Measurements from ENCODE around the gene IFT80.

Gene IFT80

DNA sequence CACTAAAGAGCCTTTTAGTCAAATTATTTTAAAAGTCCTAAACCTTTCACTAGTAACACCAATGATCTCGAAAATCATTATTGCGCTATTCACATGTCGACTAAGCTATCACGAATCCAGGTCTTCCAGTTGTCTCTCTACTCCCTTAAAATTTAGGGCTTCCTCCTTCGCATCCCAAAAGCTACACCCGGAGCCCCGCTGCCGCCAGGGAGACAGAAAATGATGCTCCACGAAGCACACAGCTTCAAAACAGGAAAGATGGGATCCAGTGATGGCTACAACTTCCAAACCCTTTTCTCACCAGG, 253 bp downstream of the IFT80 start:
- H3K27ac ChIP-seq (ENCODE audit: low read length): no peak overlapping the region
- H3K9ac ChIP-seq (ENCODE audit: low read depth, low read length): peak overlapping the region; percentile 98
- peak overlapping the region; percentile 88 for H3K4me3 ChIP-seq (ENCODE audit: low read length)
- peaks cover 14% of the 10 kb centered on the region; the same call in 1 of the 2 replicates for H3K4me1 ChIP-seq (ENCODE audit: insufficient read depth, low read length)
- peaks cover 18% of the 10 kb centered on the region for H3K36me3 ChIP-seq (ENCODE audit: insufficient read depth, low read depth, low read length)
- H3K9me3 ChIP-seq (ENCODE audit: insufficient read depth, low read depth, low read length): no peaks in the 10 kb centered on the region
- no peaks in the 10 kb centered on the region for H3K27me3 ChIP-seq (ENCODE audit: insufficient read depth, low read length)

DNA sequence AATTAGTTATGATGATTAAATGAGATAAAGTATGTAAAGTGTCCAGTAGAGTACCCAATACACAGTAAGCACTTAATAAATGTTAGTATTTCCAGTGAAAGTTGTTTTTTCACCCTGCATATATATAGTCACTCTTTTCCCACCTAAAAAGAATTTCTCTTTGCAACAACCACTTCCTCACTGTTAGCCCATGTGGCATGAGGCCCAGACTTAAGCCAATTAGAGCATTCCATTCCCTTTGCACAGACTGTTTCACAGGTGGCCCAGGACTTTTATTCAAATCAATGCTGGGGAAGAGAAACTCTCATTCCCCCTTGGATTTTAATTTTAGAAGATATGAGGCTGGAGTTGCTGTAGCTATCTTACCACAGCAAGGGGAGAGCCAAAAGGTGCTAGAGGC, 3.7 kb downstream of the IFT80 start:
- Histone ChIP-seq H3K36me3 (ENCODE audit: insufficient read depth, low read depth, low read length) (no peaks in the 10 kb centered on the region), H3K9me3 (ENCODE audit: insufficient read depth, low read depth, low read length) (no peaks in the 10 kb centered on the region), H3K4me1 (ENCODE audit: insufficient read depth, low read length) (peaks cover 5% of the 10 kb centered on the region; the same call in 1 of the 2 replicates), H3K4me3 (ENCODE audit: low read length) (no peak overlapping the region), H3K27me3 (ENCODE audit: insufficient read depth, low read length) (no peaks in the 10 kb centered on the region), H3K9ac (ENCODE audit: low read depth, low read length) (no peak overlapping the region), H3K27ac (ENCODE audit: low read length) (no peak overlapping the region)

DNA sequence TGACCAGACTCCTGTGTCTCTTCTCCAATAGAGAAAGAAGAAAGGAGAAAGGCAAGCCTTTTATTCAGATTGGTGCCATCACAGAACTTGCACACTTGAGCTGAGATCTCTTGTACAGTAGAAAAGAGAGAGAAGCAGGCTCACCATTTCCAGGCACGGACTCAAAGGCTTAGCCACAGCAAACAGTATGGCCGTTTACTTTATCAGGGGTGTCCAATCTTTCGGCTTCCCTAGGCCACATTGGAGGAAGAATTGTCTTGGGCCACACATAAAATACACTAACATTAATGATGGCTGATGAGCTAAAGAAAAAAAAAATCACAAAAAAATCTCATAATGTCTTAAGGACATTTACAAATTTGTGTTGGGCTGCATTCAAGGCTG, 5.0 kb downstream of the IFT80 start:
- H3K4me3 ChIP-seq (ENCODE audit: low read length): no peak overlapping the region
- H3K27ac ChIP-seq (ENCODE audit: low read length): no peak overlapping the region
- no peaks in the 10 kb centered on the region for H3K27me3 ChIP-seq (ENCODE audit: insufficient read depth, low read length)
- H3K9me3 ChIP-seq (ENCODE audit: insufficient read depth, low read depth, low read length): no peaks in the 10 kb centered on the region
- no peaks in the 10 kb centered on the region for H3K36me3 ChIP-seq (ENCODE audit: insufficient read depth, low read depth, low read length)
- no peak overlapping the region for H3K9ac ChIP-seq (ENCODE audit: low read depth, low read length)
- H3K4me1 ChIP-seq (ENCODE audit: insufficient read depth, low read length): peaks cover 5% of the 10 kb centered on the region; the same call in 1 of the 2 replicates

DNA sequence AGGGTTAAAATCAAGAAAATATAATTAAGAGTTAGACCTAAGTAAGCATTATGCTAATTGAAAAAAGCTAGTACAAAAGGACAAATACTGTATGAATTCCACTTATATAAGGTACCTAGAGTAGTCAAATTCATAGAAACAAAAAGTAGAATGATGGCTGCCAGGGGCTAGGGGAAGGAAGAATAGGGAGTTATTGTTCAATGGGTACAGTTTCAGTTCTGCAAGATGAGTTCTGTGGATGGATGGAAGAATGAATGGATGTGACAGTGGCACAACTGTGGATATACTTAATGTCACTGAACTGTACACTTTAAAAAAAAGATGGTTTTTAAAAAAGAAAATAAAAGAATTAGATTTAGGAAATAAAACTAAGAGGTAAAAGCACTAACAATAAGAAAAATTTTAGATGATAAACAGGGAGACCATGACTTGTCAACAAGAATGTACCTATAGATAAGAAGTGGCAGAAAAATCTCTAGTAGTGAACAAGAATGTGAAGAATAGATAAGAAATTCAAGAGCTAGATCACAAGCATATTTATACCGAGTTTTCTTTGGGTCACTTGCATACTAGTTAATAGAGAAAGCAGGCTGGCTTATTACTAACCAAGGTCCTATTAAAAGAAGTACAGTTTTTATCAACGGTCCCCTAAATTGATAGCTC, 5.5 kb downstream of the IFT80 start:
- no peak overlapping the region for H3K9ac ChIP-seq (ENCODE audit: low read depth, low read length)

DNA sequence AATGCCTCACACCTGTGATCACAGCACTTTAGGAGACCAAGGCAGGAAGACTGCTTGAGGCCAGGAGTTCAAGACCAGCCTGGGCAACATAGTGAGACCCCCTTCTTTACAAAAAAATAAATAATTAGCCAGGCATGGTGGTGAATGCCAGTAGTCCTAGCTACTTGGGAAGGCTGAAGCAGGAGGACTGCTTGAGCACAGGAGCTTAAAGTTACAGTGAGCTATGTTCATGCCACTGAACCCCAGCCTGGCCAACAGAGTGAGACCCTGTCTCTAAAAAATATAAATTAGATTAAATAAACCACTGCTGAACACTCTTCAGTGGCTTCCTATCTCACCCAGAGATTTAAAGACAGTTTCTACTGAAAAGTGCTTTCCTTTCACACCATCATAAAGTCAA, 6.2 kb downstream of the IFT80 start:
- no peak overlapping the region for H3K4me3 ChIP-seq (ENCODE audit: low read length)
- no peak overlapping the region for H3K27ac ChIP-seq (ENCODE audit: low read length)
- no peaks in the 10 kb centered on the region for H3K9me3 ChIP-seq (ENCODE audit: insufficient read depth, low read depth, low read length)
- H3K36me3 ChIP-seq (ENCODE audit: insufficient read depth, low read depth, low read length): no peaks in the 10 kb centered on the region
- H3K9ac ChIP-seq (ENCODE audit: low read depth, low read length): no peak overlapping the region
- no peaks in the 10 kb centered on the region for H3K27me3 ChIP-seq (ENCODE audit: insufficient read depth, low read length)
- H3K4me1 ChIP-seq (ENCODE audit: insufficient read depth, low read length): no peaks in the 10 kb centered on the region

More for the DNA sequence above, 5.5 kb downstream of the IFT80 start:
- no peaks in the 10 kb centered on the region for H3K36me3 ChIP-seq (ENCODE audit: insufficient read depth, low read depth, low read length)
- H3K4me1 ChIP-seq (ENCODE audit: insufficient read depth, low read length): peaks cover 5% of the 10 kb centered on the region; the same call in 1 of the 2 replicates
- no peak overlapping the region for H3K27ac ChIP-seq (ENCODE audit: low read length)
- no peaks in the 10 kb centered on the region for H3K9me3 ChIP-seq (ENCODE audit: insufficient read depth, low read depth, low read length)
- no peaks in the 10 kb centered on the region for H3K27me3 ChIP-seq (ENCODE audit: insufficient read depth, low read length)
- H3K4me3 ChIP-seq (ENCODE audit: low read length): no peak overlapping the region

DNA sequence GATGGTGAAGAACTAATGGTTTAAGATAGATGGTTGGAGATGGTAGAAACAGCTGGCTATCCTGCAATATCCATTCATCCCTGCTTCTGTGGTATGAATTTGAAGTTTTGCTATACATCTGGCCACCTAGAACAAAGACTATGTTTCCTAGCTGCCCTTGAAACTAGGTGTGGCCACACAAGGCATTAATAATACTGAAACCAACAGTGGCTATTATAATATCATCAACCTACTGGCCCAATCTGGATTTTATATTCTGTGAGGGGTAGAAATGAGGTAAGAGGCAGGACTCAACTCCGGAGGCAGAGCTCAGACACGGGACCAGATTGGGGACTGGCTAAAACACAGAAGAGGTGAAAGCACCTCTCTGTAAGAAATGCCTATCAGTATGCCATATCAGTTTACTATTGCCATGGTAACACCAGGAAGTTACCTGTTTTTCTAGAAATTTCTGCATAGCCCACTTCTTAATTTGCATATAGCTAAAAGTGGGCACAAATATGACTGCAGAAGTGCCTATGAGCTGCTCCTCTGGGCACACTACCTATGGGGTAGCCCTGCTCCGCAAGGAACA, 8.4 kb downstream of the IFT80 start:
- H3K4me1 ChIP-seq (ENCODE audit: insufficient read depth, low read length): no peaks in the 10 kb centered on the region
- H3K36me3 ChIP-seq (ENCODE audit: insufficient read depth, low read depth, low read length): no peaks in the 10 kb centered on the region
- H3K4me3 ChIP-seq (ENCODE audit: low read length): no peak overlapping the region
- no peak overlapping the region for H3K27ac ChIP-seq (ENCODE audit: low read length)
- H3K27me3 ChIP-seq (ENCODE audit: insufficient read depth, low read length): no peaks in the 10 kb centered on the region
- H3K9ac ChIP-seq (ENCODE audit: low read depth, low read length): no peak overlapping the region
- H3K9me3 ChIP-seq (ENCODE audit: insufficient read depth, low read depth, low read length): no peaks in the 10 kb centered on the region

DNA sequence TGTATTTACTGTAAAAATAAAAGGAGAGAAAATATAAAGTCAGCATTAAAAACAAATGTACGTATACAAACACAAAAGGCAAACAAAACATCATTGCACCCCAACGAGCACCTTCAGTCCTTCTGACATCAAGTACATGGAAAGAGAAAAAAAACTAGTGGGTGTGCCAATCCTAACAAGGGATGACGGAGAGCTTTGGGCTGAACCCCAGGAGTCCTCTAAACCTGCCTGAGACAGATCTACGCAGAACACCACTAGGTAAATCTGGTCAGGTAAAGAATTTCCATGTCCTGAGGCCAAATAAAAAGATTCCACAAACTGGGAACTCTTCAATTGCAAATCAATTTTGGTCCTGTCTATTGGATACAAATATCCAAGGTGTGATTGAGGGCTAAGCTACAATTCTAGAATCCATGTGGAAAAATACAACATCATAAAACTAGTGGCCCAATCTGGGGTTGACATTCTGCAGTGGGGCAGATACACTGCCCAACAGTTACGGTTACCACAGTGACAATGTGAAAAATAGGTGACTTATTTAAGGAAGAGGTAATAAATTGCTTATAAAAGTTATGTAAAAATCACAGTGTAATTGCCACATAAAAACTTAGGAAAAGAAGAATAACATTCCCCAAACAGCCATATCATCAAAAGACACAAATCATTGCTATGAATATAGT, 14.2 kb downstream of the IFT80 start:
- peaks cover 6% of the 10 kb centered on the region; the same call in 1 of the 2 replicates for H3K4me1 ChIP-seq (ENCODE audit: insufficient read depth, low read length)
- no peak overlapping the region for H3K27ac ChIP-seq (ENCODE audit: low read length)
- no peaks in the 10 kb centered on the region for H3K9me3 ChIP-seq (ENCODE audit: insufficient read depth, low read depth, low read length)
- H3K4me3 ChIP-seq (ENCODE audit: low read length): no peak overlapping the region
- H3K36me3 ChIP-seq (ENCODE audit: insufficient read depth, low read depth, low read length): no peaks in the 10 kb centered on the region; the same call in 1 of the 2 replicates
- H3K9ac ChIP-seq (ENCODE audit: low read depth, low read length): no peak overlapping the region
- H3K27me3 ChIP-seq (ENCODE audit: insufficient read depth, low read length): no peaks in the 10 kb centered on the region

DNA sequence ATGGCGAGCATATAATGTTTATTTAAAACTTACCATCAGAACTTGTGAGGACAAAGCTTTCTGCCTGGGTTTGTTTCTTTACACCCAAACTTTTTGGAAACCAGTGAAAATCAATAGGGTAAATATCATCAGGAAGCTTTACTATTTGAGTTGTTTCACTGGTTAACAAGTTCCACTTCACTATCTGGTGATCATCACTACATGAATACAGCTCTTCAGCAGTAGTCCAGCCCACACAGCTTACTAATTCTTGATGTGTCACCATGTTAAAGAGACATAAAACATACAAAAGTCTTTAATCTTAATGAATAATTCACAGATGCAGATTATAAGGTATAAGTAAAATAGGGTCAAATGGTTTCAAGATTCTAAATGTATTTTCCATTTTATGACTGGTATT, 17.6 kb downstream of the IFT80 start:
- Histone ChIP-seq H3K4me1 (ENCODE audit: insufficient read depth, low read length) (peaks cover 6% of the 10 kb centered on the region; the same call in 1 of the 2 replicates), H3K27ac (ENCODE audit: low read length) (no peak overlapping the region), H3K9ac (ENCODE audit: low read depth, low read length) (no peak overlapping the region), H3K4me3 (ENCODE audit: low read length) (no peak overlapping the region), H3K27me3 (ENCODE audit: insufficient read depth, low read length) (no peaks in the 10 kb centered on the region), H3K36me3 (ENCODE audit: insufficient read depth, low read depth, low read length) (peaks cover 7% of the 10 kb centered on the region; the same call in 1 of the 2 replicates), H3K9me3 (ENCODE audit: insufficient read depth, low read depth, low read length) (no peaks in the 10 kb centered on the region)

DNA sequence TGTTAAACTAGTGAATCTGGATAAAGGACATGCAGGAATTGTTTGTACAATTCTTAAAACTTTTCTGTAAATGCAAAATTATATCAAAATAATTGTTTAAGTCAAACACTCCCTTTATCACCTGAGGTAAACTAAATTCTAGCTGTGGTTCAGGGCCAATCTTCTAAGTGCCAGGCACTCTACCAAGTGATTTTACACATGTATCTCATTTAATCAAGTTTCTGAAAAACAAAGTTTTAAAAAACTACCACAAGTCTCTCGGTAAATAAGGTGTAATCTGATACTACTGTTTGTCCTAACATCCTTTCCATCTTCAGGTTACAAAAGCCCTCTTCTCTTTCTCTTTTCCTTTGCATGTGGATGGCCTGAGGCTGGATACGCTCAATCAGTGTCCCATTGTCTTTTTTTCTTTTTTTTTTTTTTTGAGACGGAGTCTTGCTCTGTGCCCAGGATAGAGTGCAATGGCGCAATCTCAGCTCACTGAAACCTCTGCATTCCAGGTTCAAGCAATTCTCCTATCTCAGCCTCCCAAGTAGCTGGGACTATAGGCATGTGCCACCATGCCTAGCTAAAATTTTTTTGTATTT, 19.3 kb downstream of the IFT80 start:
- H3K36me3 ChIP-seq (ENCODE audit: insufficient read depth, low read depth, low read length): peaks cover 24% of the 10 kb centered on the region
- H3K9ac ChIP-seq (ENCODE audit: low read depth, low read length): no peak overlapping the region; the same call in 1 of the 2 replicates
- no peak overlapping the region for H3K27ac ChIP-seq (ENCODE audit: low read length)
- H3K9me3 ChIP-seq (ENCODE audit: insufficient read depth, low read depth, low read length): no peaks in the 10 kb centered on the region
- peaks cover 6% of the 10 kb centered on the region; the same call in 1 of the 2 replicates for H3K4me1 ChIP-seq (ENCODE audit: insufficient read depth, low read length)
- no peaks in the 10 kb centered on the region for H3K27me3 ChIP-seq (ENCODE audit: insufficient read depth, low read length)
- H3K4me3 ChIP-seq (ENCODE audit: low read length): no peak overlapping the region

DNA sequence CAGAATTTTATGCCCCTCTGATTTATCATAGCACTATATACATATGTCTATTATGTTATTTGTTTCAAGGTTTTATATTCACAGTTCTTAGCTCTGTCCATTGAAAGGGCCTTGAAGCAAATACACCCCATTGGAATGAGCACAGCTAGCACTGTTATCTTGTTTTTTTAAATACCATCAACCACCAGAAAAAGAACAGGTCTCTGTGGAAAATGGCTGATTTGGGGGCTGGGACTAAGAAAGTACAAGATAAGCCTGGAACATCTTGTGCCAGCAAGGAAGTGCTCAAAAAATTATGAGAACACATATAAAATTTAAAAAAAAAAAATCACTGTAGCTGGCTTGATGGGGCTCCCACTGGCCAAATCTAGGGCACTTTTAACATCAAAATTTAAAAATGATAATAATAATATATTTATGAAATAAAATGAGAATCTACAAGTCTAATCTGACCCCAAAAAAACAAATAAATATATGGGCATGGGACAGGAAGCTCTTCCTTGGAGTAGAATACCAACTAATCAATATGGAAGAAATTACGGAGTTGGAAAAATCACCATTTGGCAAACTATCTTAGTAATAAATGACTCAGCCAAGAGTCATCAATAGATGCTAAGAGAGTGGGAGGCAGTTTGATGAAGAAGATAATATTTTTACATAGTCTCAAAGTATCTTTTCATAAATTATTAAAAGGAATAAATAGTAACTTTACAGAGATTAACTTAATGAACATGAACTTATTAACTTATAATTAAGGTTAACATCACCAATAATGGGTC, 20.5 kb downstream of the IFT80 start:
- Histone ChIP-seq H3K4me3 (ENCODE audit: low read length) (no peak overlapping the region), H3K27ac (ENCODE audit: low read length) (no peak overlapping the region), H3K9me3 (ENCODE audit: insufficient read depth, low read depth, low read length) (no peaks in the 10 kb centered on the region), H3K36me3 (ENCODE audit: insufficient read depth, low read depth, low read length) (peaks cover 36% of the 10 kb centered on the region), H3K4me1 (ENCODE audit: insufficient read depth, low read length) (peaks cover 6% of the 10 kb centered on the region; the same call in 1 of the 2 replicates), H3K9ac (ENCODE audit: low read depth, low read length) (no peak overlapping the region), H3K27me3 (ENCODE audit: insufficient read depth, low read length) (no peaks in the 10 kb centered on the region)

DNA sequence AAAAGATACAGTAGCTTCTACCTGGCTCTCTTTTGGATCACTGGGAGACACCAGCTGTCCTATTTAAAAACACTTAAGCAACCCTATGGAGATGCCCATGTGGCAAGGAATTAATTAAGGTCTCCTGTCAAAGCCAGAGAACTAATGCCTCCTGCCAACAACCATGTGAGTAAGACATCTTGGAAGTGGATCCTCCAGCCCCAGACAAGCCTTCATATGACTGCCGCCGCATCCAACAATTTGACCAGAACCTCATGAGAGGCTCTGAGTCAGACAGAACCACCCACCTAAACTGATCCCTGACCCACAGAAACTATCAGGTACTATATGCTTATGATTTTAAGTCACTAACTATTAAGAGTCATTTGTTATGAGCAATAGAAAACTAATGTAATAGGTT, 22.3 kb downstream of the IFT80 start:
- H3K9me3 ChIP-seq (ENCODE audit: insufficient read depth, low read depth, low read length): no peaks in the 10 kb centered on the region
- H3K36me3 ChIP-seq (ENCODE audit: insufficient read depth, low read depth, low read length): peaks cover 36% of the 10 kb centered on the region
- no peak overlapping the region for H3K9ac ChIP-seq (ENCODE audit: low read depth, low read length)
- H3K4me1 ChIP-seq (ENCODE audit: insufficient read depth, low read length): peaks cover 6% of the 10 kb centered on the region; the same call in 1 of the 2 replicates
- H3K27ac ChIP-seq (ENCODE audit: low read length): no peak overlapping the region
- H3K4me3 ChIP-seq (ENCODE audit: low read length): no peak overlapping the region
- H3K27me3 ChIP-seq (ENCODE audit: insufficient read depth, low read length): no peaks in the 10 kb centered on the region

All from iPS-20b (cell line).